ENCODE data around the gene MOG.

MOG gene

DNA sequence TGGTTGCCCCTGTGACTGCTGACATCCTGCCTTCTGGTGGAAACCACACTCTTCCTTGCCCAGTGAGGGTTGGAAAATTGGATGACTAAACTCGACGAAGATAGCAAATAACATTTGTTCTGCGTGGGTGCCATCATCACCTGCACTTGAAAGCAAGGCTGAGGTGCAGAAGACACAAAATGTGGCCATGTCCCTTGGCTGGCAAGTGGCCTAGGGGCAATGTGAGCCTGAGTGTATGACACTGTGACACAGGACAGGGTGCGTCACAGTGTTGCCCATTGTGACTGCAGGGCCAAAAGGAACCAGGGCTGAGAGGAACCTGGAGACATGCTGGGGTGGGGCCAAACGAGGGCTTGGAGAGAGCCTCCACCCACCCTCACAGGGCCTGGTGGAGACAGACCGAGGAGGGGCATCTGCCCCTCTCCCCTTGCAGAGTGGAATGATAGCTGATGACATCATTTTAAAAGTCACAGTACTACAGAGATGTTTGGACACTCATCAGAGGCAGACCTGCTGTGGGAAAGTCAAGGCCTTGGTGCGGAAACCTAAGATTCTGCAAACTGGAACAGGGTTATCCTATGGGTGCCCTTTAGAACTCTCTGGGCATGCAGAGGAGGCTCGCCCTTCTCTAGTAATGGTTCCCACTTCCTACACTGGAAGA lies 53.5 kb downstream of the MOG start:
- no peak overlapping the region for H3K27ac ChIP-seq
- CTCF ChIA-PET: interaction anchor here (0.9 to 1.0 kb wide), 2 partner anchors 10 to 42 kb away, joined by 3 to 5 read pairs; no protein-coding TSS in a partner anchor
- DNase-seq (ENCODE audit: low spot score): no peak
- TF ChIP-seq, protein P1, sequence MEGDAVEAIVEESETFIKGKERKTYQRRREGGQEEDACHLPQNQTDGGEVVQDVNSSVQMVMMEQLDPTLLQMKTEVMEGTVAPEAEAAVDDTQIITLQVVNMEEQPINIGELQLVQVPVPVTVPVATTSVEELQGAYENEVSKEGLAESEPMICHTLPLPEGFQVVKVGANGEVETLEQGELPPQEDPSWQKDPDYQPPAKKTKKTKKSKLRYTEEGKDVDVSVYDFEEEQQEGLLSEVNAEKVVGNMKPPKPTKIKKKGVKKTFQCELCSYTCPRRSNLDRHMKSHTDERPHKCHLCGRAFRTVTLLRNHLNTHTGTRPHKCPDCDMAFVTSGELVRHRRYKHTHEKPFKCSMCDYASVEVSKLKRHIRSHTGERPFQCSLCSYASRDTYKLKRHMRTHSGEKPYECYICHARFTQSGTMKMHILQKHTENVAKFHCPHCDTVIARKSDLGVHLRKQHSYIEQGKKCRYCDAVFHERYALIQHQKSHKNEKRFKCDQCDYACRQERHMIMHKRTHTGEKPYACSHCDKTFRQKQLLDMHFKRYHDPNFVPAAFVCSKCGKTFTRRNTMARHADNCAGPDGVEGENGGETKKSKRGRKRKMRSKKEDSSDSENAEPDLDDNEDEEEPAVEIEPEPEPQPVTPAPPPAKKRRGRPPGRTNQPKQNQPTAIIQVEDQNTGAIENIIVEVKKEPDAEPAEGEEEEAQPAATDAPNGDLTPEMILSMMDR (conservative IDR thresholded peaks at IDR 0.05; ENCODE audit: low read depth): no peak
- POLR2A ChIA-PET (ENCODE audit: low non-redundant PET): interaction anchor here (0.6 kb wide), 1 partner anchor 282 kb away, joined by 3 read pairs; no protein-coding TSS in a partner anchor

DNA sequence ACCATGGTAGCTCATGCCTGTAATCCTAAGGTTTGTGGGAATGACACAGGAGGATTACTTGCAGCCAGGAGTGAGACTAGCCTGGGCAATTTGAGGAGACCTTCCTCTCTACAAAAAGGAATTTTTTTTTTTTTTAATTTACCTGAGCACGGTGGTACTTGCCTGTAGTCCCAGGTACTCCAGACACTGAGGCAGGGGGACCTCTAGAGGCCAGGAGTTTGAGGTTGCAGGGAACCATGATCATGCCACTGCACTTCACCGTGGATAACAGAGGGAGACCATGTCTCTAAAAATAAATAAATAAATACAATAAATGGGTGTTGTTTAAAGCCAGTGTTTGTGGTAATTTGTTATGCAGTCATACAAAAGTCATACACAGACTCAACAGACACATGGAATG lies 64.0 kb downstream of the MOG start:
- DNase-seq (ENCODE audit: low spot score): no peak
- TF ChIP-seq, protein P1 (conservative IDR thresholded peaks at IDR 0.05; ENCODE audit: low read depth): 0 out of 2 replicates have a peak, but pooled peaks have one; percentile 6
- POLR2A ChIA-PET (ENCODE audit: low non-redundant PET): no interaction called here
- H3K27ac ChIP-seq: no peak overlapping the region
- CTCF ChIA-PET: interaction anchor here (0.6 to 1.1 kb wide), 5 partner anchors 11 to 410 kb away, joined by 5 to 9 read pairs (median 7); no protein-coding TSS in a partner anchor

Data from RWPE1 (cell line).